HG03025 (cell line): ENCODE measurements around the gene TRAPPC12.

ENCODE experiments used
- ATAC-seq: cut with Tn5 transposase; IDR thresholded peaks from one replicate; pipeline ENCODE4 v1.9.1; 2021; ENCODE audit warnings: mild to moderate bottlenecking, moderate library complexity; ENCODE audit not compliant: unreplicated experiment, low FRiP score

Gene TRAPPC12

DNA sequence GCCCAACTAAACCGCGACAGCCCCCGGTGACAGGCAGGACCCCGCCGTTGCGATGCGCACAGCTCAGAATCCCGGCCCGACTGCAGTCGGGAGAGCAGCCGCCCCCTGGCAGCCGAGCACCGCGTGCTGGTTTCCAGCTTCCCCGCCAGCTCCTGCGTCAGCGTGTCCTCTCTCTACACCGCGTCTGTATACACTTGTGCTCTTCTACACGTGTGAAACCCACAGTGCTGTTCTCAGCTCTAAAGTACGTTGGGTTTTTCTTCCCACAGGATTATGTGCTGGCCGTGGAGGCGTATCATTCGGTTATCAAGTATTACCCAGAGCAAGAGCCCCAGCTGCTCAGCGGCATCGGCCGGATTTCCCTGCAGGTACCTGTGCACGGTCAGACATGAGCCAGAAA lies 85.8 kb downstream of the TRAPPC12 start:
- ATAC-seq: no peak

DNA sequence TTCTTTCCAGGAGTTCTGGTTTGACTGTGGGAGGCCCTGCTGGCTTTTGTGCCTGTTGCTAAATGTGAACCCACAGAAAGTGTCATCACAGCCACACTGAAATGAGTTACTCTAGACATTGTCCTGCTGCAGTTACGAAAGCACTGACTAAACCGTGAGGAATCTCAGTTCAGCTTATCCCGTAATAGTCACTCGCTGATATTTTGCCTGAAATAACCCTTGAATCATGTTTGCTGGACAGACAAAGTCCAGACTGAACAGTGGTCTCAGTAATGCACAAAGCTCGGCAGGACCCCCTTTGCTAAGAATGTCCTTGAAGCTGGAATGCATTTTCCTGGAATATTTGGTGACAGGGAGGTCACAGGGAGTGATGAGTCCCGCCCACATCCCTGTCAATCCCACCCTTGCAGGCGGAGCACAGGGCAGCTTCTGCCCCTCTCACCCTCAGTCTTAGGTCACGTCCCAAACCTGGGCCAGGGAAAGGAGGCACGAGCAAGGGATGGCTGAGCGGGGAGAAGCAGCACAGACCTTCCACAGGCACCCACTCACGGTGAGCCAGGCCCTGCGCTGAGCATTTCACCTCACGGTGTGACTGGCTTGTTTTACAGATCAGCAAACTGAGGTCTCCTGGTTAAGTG lies 86.5 kb downstream of the TRAPPC12 start:
- no peak for ATAC-seq

GRCh38 chr2:3466482-3466863 lies 87.0 kb downstream of the TRAPPC12 start:
- no peak for ATAC-seq

DNA sequence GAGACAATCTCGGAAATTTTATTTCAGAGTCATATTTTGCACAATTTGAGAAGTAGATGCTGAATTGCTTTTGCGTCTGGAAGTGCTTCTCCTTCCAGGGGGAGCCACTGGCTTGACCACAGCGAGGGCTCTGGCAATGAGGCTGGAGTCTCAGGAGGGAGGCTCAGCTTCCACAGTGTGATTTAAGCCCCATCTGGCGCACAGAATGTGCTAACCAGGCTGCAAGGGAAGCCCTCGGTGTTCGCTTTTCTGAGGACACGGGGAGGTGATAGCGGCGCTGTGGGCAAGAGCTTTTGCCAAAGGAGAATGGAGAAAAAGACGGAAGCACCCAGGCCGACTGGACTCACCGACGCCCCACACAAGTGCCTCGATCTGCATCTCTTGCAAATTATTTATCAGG lies 87.5 kb downstream of the TRAPPC12 start:
- no peak for ATAC-seq

- no peak for ATAC-seq
Observed at GRCh38 chr2:3467654-3468053, 88.2 kb downstream of the TRAPPC12 start.

- no peak for ATAC-seq
Observed at GRCh38 chr2:3468296-3468988, 88.9 kb downstream of the TRAPPC12 start.

DNA sequence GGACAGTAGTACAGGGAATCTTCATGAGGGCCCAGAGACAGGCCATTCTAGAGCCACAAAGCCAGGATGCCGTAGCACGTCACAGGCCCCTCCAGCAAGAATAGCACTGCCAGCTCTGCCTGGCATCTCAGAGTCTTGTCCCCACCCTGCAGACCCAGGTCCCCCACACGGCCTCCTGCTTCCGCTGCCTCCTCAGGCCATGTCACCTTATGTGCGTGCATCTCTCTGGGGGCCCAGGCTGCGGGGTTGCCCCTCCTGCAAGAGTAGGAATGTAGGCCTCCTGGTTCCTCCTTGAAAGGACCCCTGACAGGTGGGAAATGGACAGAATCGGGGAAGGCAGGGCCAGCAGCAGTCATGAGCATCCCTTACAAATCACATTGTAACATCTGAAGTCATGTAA lies 90.0 kb downstream of the TRAPPC12 start:
- no peak for ATAC-seq

DNA sequence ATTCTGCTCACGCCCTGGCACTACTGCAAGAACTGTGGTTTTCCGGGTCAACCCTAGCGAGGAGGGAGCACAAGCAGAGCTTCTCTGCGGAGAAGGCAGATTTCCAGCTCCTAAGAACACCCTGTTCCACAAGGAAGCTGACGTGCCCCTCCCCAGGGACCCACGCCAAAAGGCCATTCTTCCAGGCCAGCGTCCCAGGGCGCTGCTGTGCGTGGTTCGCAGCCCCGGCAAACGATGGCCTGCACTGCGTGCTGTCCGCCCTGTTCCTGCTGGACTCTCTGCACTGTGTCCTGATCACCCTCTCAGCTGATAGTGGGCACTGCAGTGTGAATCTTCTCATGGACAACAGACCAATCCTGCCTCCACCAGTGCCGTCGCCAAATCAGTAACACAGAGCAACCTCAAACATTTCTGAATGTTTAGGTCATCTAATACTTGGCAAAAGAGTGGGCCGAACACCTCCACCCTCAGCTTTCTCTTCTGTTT lies 90.7 kb downstream of the TRAPPC12 start:
- ATAC-seq: no peak

GRCh38 chr2:3470856-3471737 lies 91.6 kb downstream of the TRAPPC12 start:
- ATAC-seq: no peak

- ATAC-seq: no peak
Observed at GRCh38 chr2:3472296-3472695, 92.8 kb downstream of the TRAPPC12 start.

GRCh38 chr2:3472966-3473365 lies 93.5 kb downstream of the TRAPPC12 start:
- no peak for ATAC-seq

DNA sequence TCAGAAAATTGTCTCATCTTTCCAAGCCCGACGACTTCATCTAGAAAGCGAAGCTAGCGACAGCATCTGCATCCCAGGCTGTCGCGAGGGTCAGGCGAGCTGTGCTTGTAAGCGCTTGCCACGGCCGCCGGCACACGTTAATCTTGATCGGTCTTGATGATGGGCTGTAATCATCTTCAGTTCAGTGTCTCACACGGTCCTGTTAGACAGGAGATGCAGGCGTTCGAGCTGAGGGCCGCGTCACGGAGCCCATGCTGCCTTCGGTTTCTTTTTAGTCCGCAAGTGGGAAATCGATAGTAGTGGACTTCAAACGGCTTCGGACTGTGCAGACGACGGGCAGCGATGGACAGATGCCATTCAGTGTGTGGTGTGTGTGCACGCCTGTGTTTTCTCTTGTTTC lies 96.3 kb downstream of the TRAPPC12 start:
- no peak for ATAC-seq

- ATAC-seq: no peak
Observed at GRCh38 chr2:3476321-3476984, 97.0 kb downstream of the TRAPPC12 start.

GRCh38 chr2:3476985-3477327 lies 97.5 kb downstream of the TRAPPC12 start:
- no peak for ATAC-seq

GRCh38 chr2:3478846-3479385 lies 99.4 kb downstream of the TRAPPC12 start:
- ATAC-seq: no peak

DNA sequence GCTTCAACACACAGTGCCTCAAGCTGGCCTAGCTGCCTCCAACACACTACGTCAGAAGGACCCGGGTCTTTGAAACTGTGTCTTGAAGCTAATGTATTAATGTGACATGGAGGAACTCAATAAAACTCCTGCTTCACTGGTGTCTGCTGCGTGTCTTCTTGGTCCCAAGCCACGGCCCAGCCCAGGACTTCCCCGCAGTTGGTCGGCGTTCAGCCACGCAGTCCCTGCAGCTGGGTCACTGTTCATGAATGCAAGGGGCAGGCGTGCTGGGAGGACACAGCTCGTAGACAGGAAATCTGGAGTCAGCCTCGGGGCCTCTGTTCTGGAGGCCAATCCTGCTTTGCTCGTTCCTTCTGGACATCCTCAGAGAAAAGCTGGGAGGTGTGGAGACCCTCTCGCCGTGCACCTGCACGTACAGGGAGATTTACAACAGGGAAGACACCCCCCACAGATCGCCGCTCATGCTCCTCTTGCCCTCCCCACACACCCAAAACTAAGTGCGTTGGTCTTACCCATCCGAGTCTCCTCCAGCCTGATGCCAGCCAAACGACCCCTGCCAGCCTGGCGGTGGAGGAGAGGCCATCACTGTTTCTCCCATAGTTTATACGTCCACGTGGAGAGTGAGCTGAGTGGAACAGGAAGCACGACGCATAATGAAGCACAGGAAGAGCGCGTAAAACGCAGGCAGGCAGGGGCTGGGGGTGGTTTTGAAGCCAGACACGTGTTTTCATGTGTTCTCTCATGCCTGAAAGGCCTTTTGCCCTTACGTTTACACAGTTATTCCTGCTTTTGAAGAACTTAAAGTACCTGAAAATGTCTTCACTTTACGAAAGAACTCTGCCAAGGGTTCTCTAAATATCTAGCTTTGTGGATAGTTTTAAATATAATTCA lies 100.2 kb downstream of the TRAPPC12 start:
- no peak for ATAC-seq

GRCh38 chr2:3480352-3481010 lies 101.0 kb downstream of the TRAPPC12 start:
- no peak for ATAC-seq

GRCh38 chr2:3481011-3481400 lies 101.5 kb downstream of the TRAPPC12 start:
- ATAC-seq: no peak

GRCh38 chr2:3481736-3482362 lies 102.4 kb downstream of the TRAPPC12 start:
- ATAC-seq: no peak
